ENCODE measurements around the gene KRTCAP3. TPM values are rescaled to one million over a fixed set of nuclear protein-coding genes. Genes with fewer than 3 reads are reported as not detected.

Gene KRTCAP3
- total RNA-seq, 2 donors from 2014 or later, result not detected

Other genes starting within 250 kb of the KRTCAP3 start
- 100 to 1,000 TPM; 106 to 125 TPM for gene ATRAID, start 230.3 kb upstream of the KRTCAP3 start, total RNA-seq
- 10 to 100 TPM; 20.0 to 21.4 TPM for gene SLC5A6, start 230.1 kb upstream of the KRTCAP3 start, total RNA-seq
- gene CAD, start 225.0 kb upstream of the KRTCAP3 start, total RNA-seq, result 10 to 100 TPM; 12.7 to 15.2 TPM
- gene SLC30A3, start 179.3 kb upstream of the KRTCAP3 start, total RNA-seq, result 1 to 10 TPM; 4.8 to 5.7 TPM
- gene DNAJC5G, start 166.9 kb upstream of the KRTCAP3 start, total RNA-seq, result under 1 TPM; 0.41 to 0.71 TPM
- gene TRIM54, start 160.0 kb upstream of the KRTCAP3 start, total RNA-seq, result 100 to 1,000 TPM in 1 of 2 donors, 10 to 100 TPM in 1; 92.1 to 105 TPM
- gene UCN, start 133.9 kb upstream of the KRTCAP3 start, total RNA-seq, result 1 to 10 TPM; 1.2 to 1.6 TPM
- 10 to 100 TPM; 52.7 to 60.9 TPM for gene MPV17, start 119.3 kb upstream of the KRTCAP3 start, total RNA-seq
- 10 to 100 TPM; 17.7 to 29.1 TPM for gene GTF3C2, start 85.6 kb upstream of the KRTCAP3 start, total RNA-seq
- gene EIF2B4, start 72.0 kb upstream of the KRTCAP3 start, total RNA-seq, result 10 to 100 TPM; 32.1 to 40.0 TPM
- 10 to 100 TPM; 61.4 to 74.3 TPM for gene SNX17, start 71.8 kb upstream of the KRTCAP3 start, total RNA-seq
- gene ZNF513, start 61.6 kb upstream of the KRTCAP3 start, total RNA-seq, result 10 to 100 TPM in 1 of 2 donors, 1 to 10 TPM in 1; 9.4 to 11.9 TPM
- 10 to 100 TPM; 35.2 to 42.1 TPM for gene PPM1G, start 32.8 kb upstream of the KRTCAP3 start, total RNA-seq
- gene NRBP1, start 13.8 kb upstream of the KRTCAP3 start, total RNA-seq, result 10 to 100 TPM; 50.5 to 58.7 TPM
- 10 to 100 TPM; 19.0 to 20.5 TPM for gene IFT172, start 47.4 kb downstream of the KRTCAP3 start, total RNA-seq
- 10 to 100 TPM; 16.5 to 32.5 TPM for gene FNDC4, start 52.8 kb downstream of the KRTCAP3 start, total RNA-seq
- gene GCKR, start 54.5 kb downstream of the KRTCAP3 start, total RNA-seq, result 1 to 10 TPM; 1.1 to 1.2 TPM
- 10 to 100 TPM; 20.0 to 20.8 TPM for gene ZNF512, start 140.7 kb downstream of the KRTCAP3 start, total RNA-seq
- gene CCDC121, start 186.6 kb downstream of the KRTCAP3 start, total RNA-seq, result 1 to 10 TPM; 3.6 to 5.4 TPM
- gene GPN1, start 186.7 kb downstream of the KRTCAP3 start, total RNA-seq, result 10 to 100 TPM; 19.7 to 20.6 TPM
- gene SUPT7L, start 221.2 kb downstream of the KRTCAP3 start, total RNA-seq, result 10 to 100 TPM; 22.6 to 23.6 TPM
- 10 to 100 TPM; 16.5 to 20.7 TPM for gene SLC4A1AP, start 221.5 kb downstream of the KRTCAP3 start, total RNA-seq

All from left cardiac atrium (tissue), 2 donors.